ENCODE results near the gene CACNB2. TPM values are rescaled to one million over a fixed set of nuclear protein-coding genes. Genes with fewer than 3 reads are reported as not detected.
A peak's percentile ranks its signal among the peaks of the same experiment; 100 is the strongest.
"Not testable (repeated sequence)": the region's sequence is repeated elsewhere in the genome, so short reads cannot be mapped to it uniquely, and the experiment has no call there.

Gene CACNB2
- total RNA-seq, 2 donors from 2014 or later = 5.5 to 17.4 TPM

GRCh38 chr10:18178854-18179483 is 38.7 kb downstream of the CACNB2 start:
- intact Hi-C loops (cut with DNase I) = no loop called here
- peak overlapping the region; percentile 23 to 67 for H3K27ac ChIP-seq

GRCh38 chr10:18179891-18180290 is 39.7 kb downstream of the CACNB2 start:
- intact Hi-C loops (cut with DNase I) = loop anchor here (5.0 kb wide), 1 partner anchor 38 kb away; the partner anchor contains the start of gene CACNB2
- TF ChIP-seq POLR2AphosphoS5 (IDR thresholded peaks at IDR 0.05) (peak; percentile 70), POLR2A (IDR thresholded peaks at IDR 0.05) (no peak), CTCF (IDR thresholded peaks at IDR 0.05) (no peak)
- 14% methylated on average over 6 of the region's 6 CpGs for WGBS

More at GRCh38 chr10:18178854-18179483, 38.7 kb downstream of the CACNB2 start:
- Histone ChIP-seq H3K36me3 (no peaks in the 10 kb centered on the region), H3K4me1 (replicated peaks) (peaks cover 9% of the 10 kb centered on the region), H3K9me3 (no peaks in the 10 kb centered on the region), H3K27me3 (replicated peaks; ENCODE audit: insufficient read depth) (no peaks in the 10 kb centered on the region), H3K4me3 (no peak overlapping the region)
- TF ChIP-seq POLR2AphosphoS5 (IDR thresholded peaks at IDR 0.05) (peak; percentile 56), CTCF (IDR thresholded peaks at IDR 0.05) (no peak)
- WGBS = 10% methylated on average over 3 of the region's 3 CpGs
- no peak for DNase-seq (ENCODE audit: low spot score)

GRCh38 chr10:18181382-18181781 is 41.2 kb downstream of the CACNB2 start:
- H3K27ac ChIP-seq; H3K4me3 ChIP-seq; H3K4me1 ChIP-seq (replicated peaks); DNase-seq (ENCODE audit: low spot score); H3K9me3 ChIP-seq; H3K27me3 ChIP-seq (replicated peaks; ENCODE audit: insufficient read depth); H3K36me3 ChIP-seq: not testable (repeated sequence)
- intact Hi-C loops (cut with DNase I) = loop anchor here (5.0 kb wide), 1 partner anchor 39 kb away; the partner anchor contains the start of gene CACNB2
- WGBS = 98% methylated on average over 5 of the region's 5 CpGs

More at GRCh38 chr10:18179891-18180290, 39.7 kb downstream of the CACNB2 start:
- H3K36me3 ChIP-seq = no peaks in the 10 kb centered on the region
- H3K4me3 ChIP-seq = no peak overlapping the region
- H3K9me3 ChIP-seq = no peaks in the 10 kb centered on the region
- H3K27ac ChIP-seq = peak overlapping the region; percentile 64 to 67
- H3K27me3 ChIP-seq (replicated peaks; ENCODE audit: insufficient read depth) = no peaks in the 10 kb centered on the region
- peak; percentile 38 for DNase-seq (ENCODE audit: low spot score)
- peaks cover 9% of the 10 kb centered on the region for H3K4me1 ChIP-seq (replicated peaks)

- Histone ChIP-seq H3K36me3 (no peaks in the 10 kb centered on the region), H3K27ac (no peak overlapping the region), H3K9me3 (no peaks in the 10 kb centered on the region), H3K4me1 (replicated peaks) (no peaks in the 10 kb centered on the region), H3K4me3 (no peak overlapping the region), H3K27me3 (replicated peaks; ENCODE audit: insufficient read depth) (no peaks in the 10 kb centered on the region)
- intact Hi-C loops (cut with DNase I) = no loop called here
- TF ChIP-seq POLR2AphosphoS5 (IDR thresholded peaks at IDR 0.05) (peak; percentile 6), CTCF (IDR thresholded peaks at IDR 0.05) (no peak), POLR2A (IDR thresholded peaks at IDR 0.05) (no peak)
- WGBS = 44% methylated on average over 3 of the region's 3 CpGs
- no peak for DNase-seq (ENCODE audit: low spot score)
Observed at GRCh38 chr10:18185621-18186020, 45.4 kb downstream of the CACNB2 start.

GRCh38 chr10:18190840-18191239 is 50.6 kb downstream of the CACNB2 start:
- 92% methylated on average over 4 of the region's 4 CpGs for WGBS
- intact Hi-C loops (cut with DNase I) = no loop called here
- no peaks in the 10 kb centered on the region for H3K36me3 ChIP-seq
- no peak overlapping the region for H3K4me3 ChIP-seq
- no peaks in the 10 kb centered on the region for H3K9me3 ChIP-seq
- no peaks in the 10 kb centered on the region for H3K27me3 ChIP-seq (replicated peaks; ENCODE audit: insufficient read depth)
- no peaks in the 10 kb centered on the region for H3K4me1 ChIP-seq (replicated peaks)
- no peak for DNase-seq (ENCODE audit: low spot score)
- H3K27ac ChIP-seq = no peak overlapping the region
- no peak for TF ChIP-seq POLR2A (IDR thresholded peaks at IDR 0.05)
- TF ChIP-seq CTCF (IDR thresholded peaks at IDR 0.05) = no peak
- no peak for TF ChIP-seq POLR2AphosphoS5 (IDR thresholded peaks at IDR 0.05)

Measured in prostate gland (tissue), 2 donors.